Hepatocyte (in vitro differentiated cells): ENCODE data around the gene KLHL11.

Source experiments
- EZH2 ChIP-seq: fragments of 200-600 bp; sonication (generic); IDR thresholded peaks from 2 replicates; pipeline ENCODE4 v1.6.1; 2016; ENCODE audit warnings: antibody characterized with exemption, mild to moderate bottlenecking, borderline replicate concordance
- EZH2phosphoT487 ChIP-seq: fragments of 200-600 bp; sonication (generic); IDR thresholded peaks from one replicate; pipeline ENCODE4 v1.6.1; 2018; ENCODE audit warnings: antibody characterized with exemption, mild to moderate bottlenecking, low read depth, moderate library complexity; ENCODE audit not compliant: unreplicated experiment, severe bottlenecking
- TF ChIP-seq, protein P1 (sequence below): fragments of 200-600 bp; sonication (generic); IDR thresholded peaks from 2 replicates; pipeline ENCODE4 v1.5.1; 2016; ENCODE audit warnings: antibody characterized with exemption, mild to moderate bottlenecking; ENCODE audit not compliant: poor library complexity

DNA sequence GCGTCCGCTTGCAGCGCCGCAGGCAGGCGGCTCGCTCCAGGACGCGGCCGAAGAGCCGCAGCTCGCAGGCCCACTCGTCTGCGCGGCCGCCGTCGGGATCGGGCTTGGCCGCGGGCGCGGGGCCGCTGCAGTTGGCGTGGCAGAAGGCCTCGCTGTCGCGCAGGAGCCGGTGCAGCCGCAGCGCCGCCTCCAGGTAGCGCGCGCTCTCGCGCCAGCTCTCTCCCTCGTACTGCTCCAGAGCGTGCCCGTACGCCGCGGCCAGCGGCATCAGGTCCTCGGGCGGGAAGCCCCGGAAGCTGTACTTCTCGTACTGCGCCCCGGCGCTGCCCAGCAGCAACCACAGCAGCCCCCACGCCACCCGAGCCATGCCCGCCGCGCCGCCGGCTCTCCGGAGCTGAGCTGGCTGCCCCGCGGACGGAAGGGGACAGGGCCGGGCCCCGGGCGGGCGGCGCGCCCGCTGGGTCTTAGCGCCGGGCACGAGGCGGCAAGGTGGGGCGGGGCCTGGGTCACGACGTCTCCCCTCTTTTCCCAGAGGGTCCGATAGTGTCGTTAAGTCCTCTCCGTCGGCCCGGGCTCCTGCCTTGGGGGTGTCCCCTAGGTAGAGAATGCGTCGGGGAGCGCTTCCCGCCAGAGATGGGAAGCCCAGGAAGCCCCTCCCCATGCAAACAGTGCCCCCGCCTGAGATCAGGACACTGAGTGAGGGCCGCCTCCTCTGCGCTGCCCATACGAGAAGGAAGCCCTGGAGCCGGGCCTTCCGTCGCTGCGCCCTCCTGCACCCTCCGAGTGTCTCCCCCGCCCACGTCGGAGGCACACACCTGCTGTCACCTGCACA, 53.5 kb downstream of the KLHL11 start, which contains the start of gene P3H4:
- TF ChIP-seq EZH2 (no peak), EZH2phosphoT487 (no peak)
- TF ChIP-seq, protein P1, sequence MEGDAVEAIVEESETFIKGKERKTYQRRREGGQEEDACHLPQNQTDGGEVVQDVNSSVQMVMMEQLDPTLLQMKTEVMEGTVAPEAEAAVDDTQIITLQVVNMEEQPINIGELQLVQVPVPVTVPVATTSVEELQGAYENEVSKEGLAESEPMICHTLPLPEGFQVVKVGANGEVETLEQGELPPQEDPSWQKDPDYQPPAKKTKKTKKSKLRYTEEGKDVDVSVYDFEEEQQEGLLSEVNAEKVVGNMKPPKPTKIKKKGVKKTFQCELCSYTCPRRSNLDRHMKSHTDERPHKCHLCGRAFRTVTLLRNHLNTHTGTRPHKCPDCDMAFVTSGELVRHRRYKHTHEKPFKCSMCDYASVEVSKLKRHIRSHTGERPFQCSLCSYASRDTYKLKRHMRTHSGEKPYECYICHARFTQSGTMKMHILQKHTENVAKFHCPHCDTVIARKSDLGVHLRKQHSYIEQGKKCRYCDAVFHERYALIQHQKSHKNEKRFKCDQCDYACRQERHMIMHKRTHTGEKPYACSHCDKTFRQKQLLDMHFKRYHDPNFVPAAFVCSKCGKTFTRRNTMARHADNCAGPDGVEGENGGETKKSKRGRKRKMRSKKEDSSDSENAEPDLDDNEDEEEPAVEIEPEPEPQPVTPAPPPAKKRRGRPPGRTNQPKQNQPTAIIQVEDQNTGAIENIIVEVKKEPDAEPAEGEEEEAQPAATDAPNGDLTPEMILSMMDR = peak; percentile 59
